Neuron (in vitro differentiated cells): Measurements from ENCODE around the gene FRYL.

Experiments
- H2AFZ ChIP-seq: one replicate; pipeline ENCODE4 v1.6.1; 2013; ENCODE audit warnings: low read depth, mild to moderate bottlenecking, inconsistent platforms, low read length, moderate library complexity
- H3K27me3 ChIP-seq: one replicate; pipeline ENCODE4 v1.6.1; 2013; ENCODE audit warnings: low read length; ENCODE audit not compliant: insufficient read depth
- H3K36me3 ChIP-seq: one replicate; pipeline ENCODE4 v1.6.1; 2013; ENCODE audit warnings: low read length; ENCODE audit not compliant: insufficient read depth
- H3K4me1 ChIP-seq: one replicate; pipeline ENCODE4 v1.6.1; 2013; ENCODE audit warnings: low read length; ENCODE audit not compliant: insufficient read depth
- H3K4me3 ChIP-seq: 2 replicates; pipeline ENCODE4 v1.5.1; 2013; ENCODE audit warnings: mild to moderate bottlenecking, low read length, moderate library complexity
- H3K9me3 ChIP-seq: one replicate; pipeline ENCODE4 v1.6.1; 2013; ENCODE audit warnings: low read length

The FRYL gene

DNA sequence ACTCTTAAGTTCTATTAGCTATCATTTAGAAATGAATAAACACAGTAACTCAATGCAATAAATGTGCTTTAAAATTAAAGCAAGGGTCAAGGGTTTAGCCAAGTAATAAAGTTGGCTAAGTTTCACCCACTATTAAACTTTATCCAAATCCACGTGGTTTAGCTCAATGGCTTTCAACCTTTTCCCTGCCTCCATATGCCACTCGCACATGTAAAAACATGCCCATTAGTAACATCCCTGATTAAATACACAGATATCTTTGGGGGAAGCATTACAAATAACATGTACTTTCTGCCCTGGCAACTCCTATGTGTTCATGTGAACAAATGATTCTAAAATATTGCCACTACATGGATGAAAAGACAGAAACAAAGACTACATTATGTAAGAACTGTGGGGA is 159.2 kb downstream of the FRYL start:
- no peaks in the 10 kb centered on the region for H3K27me3 ChIP-seq
- H3K9me3 ChIP-seq = peaks cover 4% of the 10 kb centered on the region
- no peaks in the 10 kb centered on the region for H3K4me1 ChIP-seq
- no peak overlapping the region for H2AFZ ChIP-seq
- no peak overlapping the region for H3K4me3 ChIP-seq
- H3K36me3 ChIP-seq = peaks cover 31% of the 10 kb centered on the region

DNA sequence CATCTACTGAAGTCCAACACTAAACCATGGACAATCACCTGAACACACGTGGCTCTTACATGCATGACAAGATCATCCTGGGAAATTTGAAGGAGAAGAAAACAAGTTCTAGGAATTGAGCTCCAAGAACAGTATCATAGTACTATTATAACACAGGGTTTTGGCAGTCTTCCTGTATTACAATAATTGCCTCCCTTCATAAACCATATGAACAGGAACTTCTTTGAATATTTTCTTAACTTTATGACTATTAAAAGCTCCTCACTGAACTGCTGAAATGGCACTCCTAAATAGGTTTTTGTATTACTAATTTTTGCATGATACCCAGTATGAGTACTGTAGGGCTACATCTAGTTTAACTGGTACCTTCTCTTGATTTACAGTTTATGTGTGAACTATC is 160.0 kb downstream of the FRYL start:
- Histone ChIP-seq H3K36me3 (peaks cover 31% of the 10 kb centered on the region), H2AFZ (no peak overlapping the region), H3K4me1 (no peaks in the 10 kb centered on the region), H3K4me3 (no peak overlapping the region), H3K27me3 (no peaks in the 10 kb centered on the region), H3K9me3 (peaks cover 4% of the 10 kb centered on the region)

DNA sequence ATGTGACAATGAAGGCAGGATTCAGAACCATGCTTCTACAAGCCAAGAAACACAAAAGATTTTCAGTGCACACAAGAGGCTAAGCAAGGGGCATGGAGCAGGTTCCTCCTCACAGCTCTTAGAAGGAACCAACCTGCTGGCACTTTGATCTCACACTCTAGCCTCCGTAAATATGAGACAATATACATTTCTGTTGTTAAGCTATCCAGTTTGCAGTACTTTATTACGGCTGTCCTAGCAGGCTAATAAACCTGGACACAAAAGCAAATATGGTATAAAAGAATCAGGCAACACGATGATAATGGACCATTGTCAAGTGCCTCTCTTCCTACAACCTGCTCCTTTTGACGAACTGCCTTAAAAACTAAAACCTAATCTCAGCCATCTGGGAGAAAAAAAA is 175.6 kb downstream of the FRYL start:
- Histone ChIP-seq H3K27me3 (no peaks in the 10 kb centered on the region), H2AFZ (no peak overlapping the region), H3K9me3 (no peaks in the 10 kb centered on the region), H3K4me1 (no peaks in the 10 kb centered on the region), H3K36me3 (peaks cover 9% of the 10 kb centered on the region), H3K4me3 (no peak overlapping the region)

DNA sequence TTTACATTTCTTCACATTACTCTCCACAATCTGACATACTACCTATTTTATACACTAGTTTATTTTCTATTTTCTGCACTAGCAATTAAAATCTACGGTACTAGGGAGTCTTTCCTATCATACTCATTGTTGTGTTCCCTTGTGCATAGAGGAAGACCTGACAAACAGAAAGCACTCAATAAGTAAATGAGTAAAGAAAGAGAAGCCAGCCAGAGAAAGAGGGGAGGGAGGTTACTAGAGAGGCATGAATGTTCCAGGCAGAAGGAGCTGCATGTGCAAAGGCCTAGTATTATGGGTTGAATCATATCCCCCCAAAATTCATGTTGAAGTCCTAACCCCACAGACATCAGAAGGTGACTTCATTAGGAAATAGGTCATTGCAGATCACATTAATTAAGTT is 176.0 kb downstream of the FRYL start:
- H3K4me1 ChIP-seq = no peaks in the 10 kb centered on the region
- no peak overlapping the region for H3K4me3 ChIP-seq
- no peaks in the 10 kb centered on the region for H3K9me3 ChIP-seq
- H3K36me3 ChIP-seq = peaks cover 10% of the 10 kb centered on the region
- H2AFZ ChIP-seq = no peak overlapping the region
- no peaks in the 10 kb centered on the region for H3K27me3 ChIP-seq

DNA sequence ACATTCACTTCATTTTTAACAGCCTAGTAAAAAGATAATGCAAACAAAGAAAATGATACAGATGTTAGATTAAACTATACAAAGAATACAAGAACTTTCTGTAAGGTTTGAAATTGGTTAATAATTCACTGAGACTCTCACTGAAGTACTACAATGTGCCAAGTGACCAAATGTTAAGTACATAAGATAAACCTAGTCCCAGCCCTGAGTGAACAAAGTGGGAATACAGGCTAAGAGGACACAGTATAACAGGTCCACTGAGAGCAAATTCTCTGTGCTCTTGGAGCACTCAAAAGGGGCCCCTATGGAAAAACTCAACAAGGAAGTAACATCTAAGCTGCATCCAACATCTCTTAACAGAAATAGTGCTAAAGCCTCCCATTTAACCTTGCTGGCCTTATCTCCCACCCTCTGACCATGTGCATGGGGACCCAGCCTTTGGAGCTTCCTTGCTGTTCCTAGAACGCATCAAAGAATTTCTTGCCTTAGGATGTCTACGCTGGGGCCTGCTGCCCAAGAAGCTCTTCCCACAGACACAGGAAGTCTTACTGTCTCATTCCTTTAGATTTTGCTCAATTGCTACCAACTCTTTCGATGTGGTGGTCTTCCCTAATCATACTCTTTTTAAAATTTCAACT is 176.6 kb downstream of the FRYL start:
- H3K27me3 ChIP-seq = no peaks in the 10 kb centered on the region
- H3K4me3 ChIP-seq = no peak overlapping the region
- H3K9me3 ChIP-seq = no peaks in the 10 kb centered on the region
- no peaks in the 10 kb centered on the region for H3K4me1 ChIP-seq
- H2AFZ ChIP-seq = no peak overlapping the region
- peaks cover 9% of the 10 kb centered on the region for H3K36me3 ChIP-seq

DNA sequence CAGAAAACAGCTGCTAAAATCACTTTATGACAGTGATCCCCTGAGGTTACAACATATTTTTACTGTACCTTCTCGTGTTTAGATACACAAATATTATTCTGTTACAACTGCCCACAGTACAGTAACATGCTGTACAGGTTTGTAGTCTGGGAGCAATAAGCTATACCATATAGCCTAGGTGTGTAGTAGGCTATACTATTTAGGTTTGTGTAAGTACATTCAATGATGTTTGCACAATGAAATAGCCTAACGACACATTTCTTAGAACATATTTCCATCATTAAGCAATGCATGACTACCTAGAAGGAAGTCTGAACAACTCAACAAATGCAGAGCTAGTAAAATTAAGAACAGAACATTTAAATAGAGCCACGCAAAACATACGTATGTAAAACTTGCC is 177.3 kb downstream of the FRYL start:
- Histone ChIP-seq H3K4me3 (no peak overlapping the region), H3K4me1 (no peaks in the 10 kb centered on the region), H3K36me3 (peaks cover 9% of the 10 kb centered on the region), H3K27me3 (no peaks in the 10 kb centered on the region), H2AFZ (no peak overlapping the region), H3K9me3 (no peaks in the 10 kb centered on the region)

DNA sequence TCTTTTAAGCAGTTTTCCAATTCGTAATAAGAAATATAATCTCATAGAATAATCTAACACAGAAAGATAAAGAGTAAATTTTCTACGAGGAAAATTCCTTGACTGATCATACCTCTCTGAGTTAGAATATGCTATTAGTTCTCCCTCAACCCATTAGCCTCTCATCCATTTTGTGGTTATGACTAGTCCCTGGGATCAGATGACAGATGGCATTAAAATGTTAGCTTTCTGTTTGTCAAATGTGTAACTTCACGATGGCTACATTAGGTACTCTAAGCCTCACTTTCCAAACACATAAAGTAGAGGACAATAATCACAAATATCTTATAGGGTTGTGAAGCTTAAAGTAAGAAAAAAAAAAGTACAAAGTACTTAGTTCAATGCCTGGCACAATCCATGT is 177.9 kb downstream of the FRYL start:
- H3K4me3 ChIP-seq = no peak overlapping the region
- H2AFZ ChIP-seq = no peak overlapping the region
- no peaks in the 10 kb centered on the region for H3K4me1 ChIP-seq
- H3K9me3 ChIP-seq = no peaks in the 10 kb centered on the region
- no peaks in the 10 kb centered on the region for H3K27me3 ChIP-seq
- peaks cover 9% of the 10 kb centered on the region for H3K36me3 ChIP-seq

DNA sequence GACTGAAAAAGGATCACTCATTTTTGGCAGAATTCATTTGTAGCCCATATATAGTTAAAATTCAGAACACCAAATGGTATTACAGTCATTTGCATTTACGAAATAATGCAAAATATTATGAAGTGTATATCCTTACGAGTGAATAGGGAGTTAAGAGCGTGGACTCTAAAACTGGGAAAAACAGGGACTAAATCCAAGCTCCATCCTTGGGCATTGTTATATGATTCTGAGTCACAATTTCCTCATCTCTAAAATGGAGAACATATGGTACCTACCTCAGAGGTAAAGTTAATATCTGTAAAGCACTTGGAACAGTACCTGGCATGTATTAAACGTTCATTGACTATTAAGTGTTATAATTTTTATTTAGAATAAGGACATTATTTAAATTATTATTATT is 183.7 kb downstream of the FRYL start:
- H3K9me3 ChIP-seq = no peaks in the 10 kb centered on the region
- H3K4me3 ChIP-seq = no peak overlapping the region
- H3K27me3 ChIP-seq = no peaks in the 10 kb centered on the region
- peaks cover 14% of the 10 kb centered on the region for H3K36me3 ChIP-seq
- H3K4me1 ChIP-seq = peaks cover 8% of the 10 kb centered on the region
- H2AFZ ChIP-seq = no peak overlapping the region

DNA sequence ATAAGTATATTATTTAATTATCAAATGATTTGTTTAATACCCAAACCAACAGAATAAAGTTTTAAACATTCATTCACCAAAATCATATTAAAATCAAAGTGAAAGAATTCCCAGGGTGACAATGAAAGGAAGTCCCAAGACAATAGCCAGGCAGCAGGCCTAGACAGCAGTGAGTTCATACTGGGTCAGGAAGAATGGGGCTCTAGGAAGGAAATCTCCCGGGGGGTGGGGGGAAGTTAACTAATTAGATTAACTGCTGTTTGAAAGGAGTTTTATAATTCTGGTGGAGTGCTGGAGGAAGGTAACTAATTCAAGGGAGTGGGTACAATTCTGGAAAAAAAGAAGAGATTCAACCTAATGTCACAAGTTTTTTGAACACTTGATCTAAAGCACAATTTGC is 185.9 kb downstream of the FRYL start:
- Histone ChIP-seq H3K4me1 (peaks cover 8% of the 10 kb centered on the region), H3K4me3 (no peak overlapping the region), H3K36me3 (peaks cover 15% of the 10 kb centered on the region), H3K27me3 (no peaks in the 10 kb centered on the region), H2AFZ (no peak overlapping the region), H3K9me3 (no peaks in the 10 kb centered on the region)

DNA sequence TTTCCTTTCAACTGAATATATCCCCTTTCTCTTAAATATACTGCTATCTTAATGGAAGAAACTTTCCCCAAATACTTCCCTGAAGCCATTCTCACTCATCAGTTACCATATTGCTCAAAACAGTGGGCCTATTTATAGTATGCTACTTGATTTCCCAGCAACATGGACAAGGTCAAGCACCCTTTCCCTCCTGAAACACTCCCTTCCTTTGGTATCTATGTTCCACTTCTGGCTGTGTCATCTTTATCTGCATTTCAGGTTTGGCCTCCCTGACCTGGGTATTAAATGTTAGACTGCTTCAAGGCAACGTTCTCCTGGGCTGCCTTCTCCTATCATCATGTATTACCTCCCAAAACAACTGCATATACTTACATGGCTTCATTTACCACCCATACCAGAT is 188.7 kb downstream of the FRYL start:
- Histone ChIP-seq H3K27me3 (no peaks in the 10 kb centered on the region), H3K9me3 (no peaks in the 10 kb centered on the region), H3K4me1 (peaks cover 8% of the 10 kb centered on the region), H2AFZ (no peak overlapping the region), H3K36me3 (peaks cover 23% of the 10 kb centered on the region), H3K4me3 (no peak overlapping the region)

DNA sequence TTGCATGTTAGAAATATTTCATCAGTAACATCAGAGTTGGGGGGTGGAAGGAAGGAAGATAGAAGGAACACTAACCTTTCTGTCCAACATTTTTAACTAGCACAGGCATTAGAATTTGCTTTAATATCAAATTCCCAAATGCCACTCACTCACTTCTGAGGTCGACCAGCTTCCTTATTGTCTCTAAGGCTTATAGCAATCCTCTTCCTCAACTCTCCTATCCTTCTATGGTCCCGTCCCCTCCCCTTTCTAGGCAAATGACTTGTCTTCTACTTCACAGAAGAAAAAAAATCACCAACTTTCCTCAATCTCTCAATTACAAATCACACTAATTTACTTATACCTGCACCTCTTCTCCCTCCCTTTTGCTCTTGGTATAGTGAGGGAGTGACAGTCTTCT is 189.2 kb downstream of the FRYL start:
- no peaks in the 10 kb centered on the region for H3K9me3 ChIP-seq
- no peaks in the 10 kb centered on the region for H3K27me3 ChIP-seq
- H3K36me3 ChIP-seq = peaks cover 28% of the 10 kb centered on the region
- H3K4me1 ChIP-seq = peaks cover 8% of the 10 kb centered on the region
- H2AFZ ChIP-seq = no peak overlapping the region
- no peak overlapping the region for H3K4me3 ChIP-seq

DNA sequence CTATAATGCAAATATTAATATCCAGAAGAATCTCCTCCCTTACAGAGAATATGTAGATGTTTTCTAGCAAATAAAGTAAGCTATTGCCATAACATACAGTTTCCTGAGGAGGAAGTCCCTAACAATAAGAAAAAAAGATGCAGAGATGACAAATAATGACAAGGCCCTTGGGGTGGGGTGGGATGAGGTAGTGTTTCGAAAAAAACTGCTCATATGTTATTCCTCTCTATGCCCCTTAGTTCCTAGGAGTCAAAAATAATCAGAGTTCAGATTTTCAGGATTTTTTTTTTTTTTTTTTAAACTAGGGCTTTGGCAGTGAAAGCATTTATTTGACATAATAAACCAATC is 191.0 kb downstream of the FRYL start:
- Histone ChIP-seq H3K27me3 (no peaks in the 10 kb centered on the region), H3K4me3 (no peak overlapping the region), H2AFZ (no peak overlapping the region), H3K4me1 (peaks cover under 1% of the 10 kb centered on the region), H3K36me3 (peaks cover 36% of the 10 kb centered on the region), H3K9me3 (no peaks in the 10 kb centered on the region)

DNA sequence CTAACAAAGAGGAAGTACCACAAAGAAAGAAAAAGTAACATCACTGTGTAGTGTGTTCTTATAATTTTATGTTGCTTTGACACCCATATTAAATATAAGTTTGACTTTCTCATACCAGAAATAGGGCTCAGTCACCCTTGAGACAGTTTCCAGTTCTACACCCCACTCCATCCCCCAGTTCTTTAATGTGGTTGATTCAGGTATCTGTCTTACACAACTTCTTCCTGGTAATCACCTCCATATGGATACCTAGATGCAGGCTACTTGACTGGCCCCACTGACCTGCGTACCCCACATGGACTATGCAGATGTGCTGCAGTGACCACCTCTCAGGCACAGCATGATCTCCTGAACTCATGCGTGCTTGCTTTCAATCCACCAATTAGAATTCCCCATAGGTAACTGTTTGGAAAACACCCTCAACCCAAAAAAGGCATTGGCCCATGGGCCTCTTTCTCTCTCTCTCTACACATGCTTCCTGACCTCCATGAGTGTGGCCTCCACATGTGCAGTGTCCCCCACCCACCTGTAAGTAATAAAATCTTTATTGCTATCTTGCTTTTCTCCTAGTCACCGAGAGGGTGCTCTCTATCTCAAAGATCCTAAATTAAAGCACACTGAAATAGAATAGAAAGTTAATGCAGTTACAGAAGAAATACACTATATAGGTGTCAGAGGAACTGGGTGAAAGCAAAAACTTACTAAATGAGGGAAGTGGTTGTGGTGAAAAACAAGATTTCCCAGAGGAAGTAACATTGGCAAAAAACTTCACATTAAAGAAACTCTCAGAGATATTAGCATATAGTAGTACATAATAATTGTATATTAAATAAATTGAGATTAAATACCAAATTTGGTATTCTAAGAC is 191.6 kb downstream of the FRYL start:
- Histone ChIP-seq H3K4me3 (no peak overlapping the region), H2AFZ (no peak overlapping the region), H3K36me3 (peaks cover 37% of the 10 kb centered on the region), H3K9me3 (no peaks in the 10 kb centered on the region), H3K27me3 (no peaks in the 10 kb centered on the region), H3K4me1 (no peaks in the 10 kb centered on the region)

DNA sequence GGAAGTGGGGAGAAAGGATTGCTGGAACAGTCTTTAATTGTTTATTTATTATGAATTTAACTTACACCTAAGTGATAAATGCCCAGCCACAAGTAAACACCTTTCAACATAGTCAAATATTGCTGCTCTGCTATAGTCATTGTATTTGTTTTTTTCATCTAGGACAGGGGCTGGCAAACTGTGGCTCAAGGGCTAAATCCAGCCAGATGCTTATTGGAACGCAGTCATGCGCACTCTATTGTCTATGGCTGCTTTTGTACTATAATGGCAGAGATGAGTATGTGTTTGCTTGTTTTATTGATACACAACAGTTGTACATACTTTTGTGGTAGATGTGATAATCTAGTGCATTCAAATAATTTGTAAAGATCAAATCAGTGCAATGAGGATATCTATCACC is 194.7 kb downstream of the FRYL start:
- Histone ChIP-seq H3K4me1 (no peaks in the 10 kb centered on the region), H3K36me3 (peaks cover 61% of the 10 kb centered on the region), H3K27me3 (no peaks in the 10 kb centered on the region)

More for the DNA sequence above, 194.7 kb downstream of the FRYL start:
- H2AFZ ChIP-seq = no peak overlapping the region
- no peak overlapping the region for H3K4me3 ChIP-seq
- no peaks in the 10 kb centered on the region for H3K9me3 ChIP-seq
